ENCODE data around the gene TSPAN9. TPM values are rescaled to one million over a fixed set of nuclear protein-coding genes. Genes with fewer than 3 reads are reported as not detected.

TSPAN9 gene
- total RNA-seq, 1 donor from 2014 or later: 5.0 TPM

DNA sequence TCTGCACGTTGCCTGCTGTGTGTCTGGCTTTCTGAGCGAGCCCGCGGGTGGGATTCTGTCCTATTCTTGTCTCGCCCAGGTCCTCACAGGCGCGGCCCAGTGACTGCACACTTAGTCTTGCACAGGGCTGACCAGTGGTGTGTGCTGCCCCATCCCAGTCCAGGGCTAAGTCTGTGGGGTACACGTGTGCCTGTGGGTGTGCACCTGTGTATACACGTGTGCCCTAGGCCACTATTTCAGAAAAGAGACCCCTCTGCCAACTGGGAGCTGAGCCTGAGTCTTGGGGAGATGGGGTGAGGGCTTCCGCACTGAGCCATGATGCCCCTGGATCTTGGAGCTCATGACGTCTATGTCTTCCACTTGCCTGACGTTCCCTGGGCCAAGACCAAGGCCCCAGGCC lies 228.3 kb downstream of the TSPAN9 start:
- TF ChIP-seq, protein P1, sequence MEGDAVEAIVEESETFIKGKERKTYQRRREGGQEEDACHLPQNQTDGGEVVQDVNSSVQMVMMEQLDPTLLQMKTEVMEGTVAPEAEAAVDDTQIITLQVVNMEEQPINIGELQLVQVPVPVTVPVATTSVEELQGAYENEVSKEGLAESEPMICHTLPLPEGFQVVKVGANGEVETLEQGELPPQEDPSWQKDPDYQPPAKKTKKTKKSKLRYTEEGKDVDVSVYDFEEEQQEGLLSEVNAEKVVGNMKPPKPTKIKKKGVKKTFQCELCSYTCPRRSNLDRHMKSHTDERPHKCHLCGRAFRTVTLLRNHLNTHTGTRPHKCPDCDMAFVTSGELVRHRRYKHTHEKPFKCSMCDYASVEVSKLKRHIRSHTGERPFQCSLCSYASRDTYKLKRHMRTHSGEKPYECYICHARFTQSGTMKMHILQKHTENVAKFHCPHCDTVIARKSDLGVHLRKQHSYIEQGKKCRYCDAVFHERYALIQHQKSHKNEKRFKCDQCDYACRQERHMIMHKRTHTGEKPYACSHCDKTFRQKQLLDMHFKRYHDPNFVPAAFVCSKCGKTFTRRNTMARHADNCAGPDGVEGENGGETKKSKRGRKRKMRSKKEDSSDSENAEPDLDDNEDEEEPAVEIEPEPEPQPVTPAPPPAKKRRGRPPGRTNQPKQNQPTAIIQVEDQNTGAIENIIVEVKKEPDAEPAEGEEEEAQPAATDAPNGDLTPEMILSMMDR (IDR thresholded peaks at IDR 0.05; ENCODE audit: insufficient read depth, low read length, severe bottlenecking): no peak
- Histone ChIP-seq H3K27me3 (ENCODE audit: control insufficient read depth, insufficient read depth, low read length) (peaks cover 2% of the 10 kb centered on the region), H3K36me3 (ENCODE audit: control insufficient read depth, insufficient read depth, low read length) (no peaks in the 10 kb centered on the region), H3K4me3 (ENCODE audit: low read depth, low read length) (no peak overlapping the region)
- FAIRE-seq (no peak), DNase-seq (ENCODE audit: low read depth) (no peak)

DNA sequence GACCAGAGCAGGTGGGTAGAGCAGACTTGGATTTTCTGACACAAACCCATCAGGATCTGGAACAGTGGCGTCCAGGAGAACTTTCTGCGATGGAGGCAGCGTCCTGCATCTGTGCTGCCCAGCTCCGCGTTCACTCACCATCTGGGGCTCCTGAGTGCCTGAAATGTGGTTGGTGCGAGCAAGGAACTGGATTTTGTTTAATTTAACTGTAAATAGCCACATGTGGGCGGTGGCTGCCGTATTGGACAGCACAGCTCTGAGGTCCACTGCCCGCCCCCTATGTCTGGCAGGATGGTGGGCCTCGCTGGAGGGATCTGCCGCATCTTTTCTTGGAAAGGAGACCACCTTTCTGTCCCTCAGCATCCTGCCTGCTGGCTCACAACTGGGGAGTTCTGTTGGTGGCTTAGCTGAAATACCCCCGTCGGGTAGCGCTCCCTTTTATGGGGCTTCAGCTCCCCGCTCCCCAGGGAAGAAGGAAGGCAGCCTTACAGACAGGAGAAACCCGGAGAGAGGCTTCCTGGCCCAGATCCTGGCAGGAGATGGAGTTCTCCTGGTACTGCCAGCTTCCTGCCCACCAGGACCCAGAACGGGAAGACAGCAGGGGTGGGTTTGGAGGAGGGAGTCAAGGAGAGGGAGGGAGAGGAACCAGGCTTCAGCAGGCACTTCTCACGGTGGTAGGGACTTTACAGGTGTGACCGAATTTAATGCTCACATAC lies 228.9 kb downstream of the TSPAN9 start:
- no peak overlapping the region for H3K4me3 ChIP-seq (ENCODE audit: low read depth, low read length)
- TF ChIP-seq, protein P1 (IDR thresholded peaks at IDR 0.05; ENCODE audit: insufficient read depth, low read length, severe bottlenecking): no peak
- peaks cover 2% of the 10 kb centered on the region for H3K27me3 ChIP-seq (ENCODE audit: control insufficient read depth, insufficient read depth, low read length)

DNA sequence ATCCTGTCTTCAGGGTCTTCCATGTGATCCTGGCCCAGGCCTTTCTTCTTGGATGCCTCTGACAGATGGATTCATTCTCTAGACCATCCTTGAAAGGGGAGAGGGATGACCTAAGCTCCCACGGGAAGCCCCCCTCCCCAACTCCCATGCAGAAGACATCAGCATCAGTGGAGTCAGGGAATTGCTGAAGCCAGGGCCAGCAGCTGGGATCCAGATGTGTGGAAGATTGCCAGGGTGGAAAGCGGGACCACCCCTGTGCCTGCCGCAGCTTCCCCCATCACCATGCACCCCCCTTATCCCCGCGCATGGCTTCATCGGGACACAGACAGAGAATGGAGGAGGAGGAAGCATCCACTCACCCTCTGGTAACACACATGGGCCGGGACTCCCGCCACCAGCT lies 230.2 kb downstream of the TSPAN9 start:
- Histone ChIP-seq H3K36me3 (ENCODE audit: control insufficient read depth, insufficient read depth, low read length) (no peaks in the 10 kb centered on the region), H3K4me3 (ENCODE audit: low read depth, low read length) (no peak overlapping the region), H3K27me3 (ENCODE audit: control insufficient read depth, insufficient read depth, low read length) (peaks cover 2% of the 10 kb centered on the region)
- TF ChIP-seq, protein P1 (IDR thresholded peaks at IDR 0.05; ENCODE audit: insufficient read depth, low read length, severe bottlenecking): no peak
- DNase-seq (ENCODE audit: low read depth): no peak
- no peak for FAIRE-seq

More for the DNA sequence above, 228.9 kb downstream of the TSPAN9 start:
- H3K36me3 ChIP-seq (ENCODE audit: control insufficient read depth, insufficient read depth, low read length): no peaks in the 10 kb centered on the region
- DNase-seq (ENCODE audit: low read depth): no peak
- no peak for FAIRE-seq

DNA sequence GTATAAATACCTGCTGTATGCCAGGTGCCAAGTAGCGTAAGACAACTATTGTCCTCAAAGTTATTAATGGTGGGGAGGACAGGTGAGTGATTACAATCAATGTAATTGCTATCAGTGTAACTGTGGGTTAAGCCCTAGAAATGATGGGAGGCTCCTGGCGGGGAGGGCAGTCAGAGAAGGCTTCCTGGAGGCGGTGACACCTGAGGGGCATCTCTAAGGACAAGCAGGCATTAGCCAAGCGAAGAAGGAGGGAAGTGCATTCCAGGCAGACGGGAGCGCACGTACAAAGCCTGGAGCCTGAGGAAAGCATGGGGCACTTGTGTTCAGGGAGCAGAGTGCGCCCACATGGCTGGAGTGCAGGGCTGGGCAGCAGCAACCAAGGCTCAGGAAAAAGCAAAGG lies 230.9 kb downstream of the TSPAN9 start:
- FAIRE-seq: no peak
- TF ChIP-seq, protein P1 (IDR thresholded peaks at IDR 0.05; ENCODE audit: insufficient read depth, low read length, severe bottlenecking): no peak
- peaks cover 2% of the 10 kb centered on the region for H3K27me3 ChIP-seq (ENCODE audit: control insufficient read depth, insufficient read depth, low read length)
- no peak overlapping the region for H3K4me3 ChIP-seq (ENCODE audit: low read depth, low read length)
- H3K36me3 ChIP-seq (ENCODE audit: control insufficient read depth, insufficient read depth, low read length): no peaks in the 10 kb centered on the region
- no peak for DNase-seq (ENCODE audit: low read depth)

DNA sequence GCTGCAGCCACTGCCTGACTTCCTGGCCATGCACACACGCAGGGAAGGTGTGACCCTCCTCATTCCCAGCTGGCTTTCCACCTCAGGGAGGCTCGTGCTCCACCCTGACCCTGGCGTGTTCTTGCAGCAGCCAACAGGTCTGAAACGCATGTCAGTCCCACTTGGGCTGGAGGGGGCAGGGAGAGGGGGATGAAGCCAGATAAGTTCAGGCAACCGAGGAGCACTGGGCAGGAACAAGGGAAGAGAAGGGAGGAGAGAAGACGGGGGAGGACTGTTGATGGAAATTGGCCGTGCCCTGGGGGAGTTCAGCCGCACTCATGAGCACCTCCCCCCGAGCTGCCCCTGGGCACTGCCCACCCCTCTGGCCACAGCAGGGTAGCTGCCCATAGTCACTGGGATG lies 231.4 kb downstream of the TSPAN9 start:
- DNase-seq (ENCODE audit: low read depth) (no peak), FAIRE-seq (no peak)
- Histone ChIP-seq H3K4me3 (ENCODE audit: low read depth, low read length) (no peak overlapping the region), H3K27me3 (ENCODE audit: control insufficient read depth, insufficient read depth, low read length) (peaks cover 2% of the 10 kb centered on the region), H3K36me3 (ENCODE audit: control insufficient read depth, insufficient read depth, low read length) (no peaks in the 10 kb centered on the region)
- TF ChIP-seq, protein P1 (IDR thresholded peaks at IDR 0.05; ENCODE audit: insufficient read depth, low read length, severe bottlenecking): no peak

DNA sequence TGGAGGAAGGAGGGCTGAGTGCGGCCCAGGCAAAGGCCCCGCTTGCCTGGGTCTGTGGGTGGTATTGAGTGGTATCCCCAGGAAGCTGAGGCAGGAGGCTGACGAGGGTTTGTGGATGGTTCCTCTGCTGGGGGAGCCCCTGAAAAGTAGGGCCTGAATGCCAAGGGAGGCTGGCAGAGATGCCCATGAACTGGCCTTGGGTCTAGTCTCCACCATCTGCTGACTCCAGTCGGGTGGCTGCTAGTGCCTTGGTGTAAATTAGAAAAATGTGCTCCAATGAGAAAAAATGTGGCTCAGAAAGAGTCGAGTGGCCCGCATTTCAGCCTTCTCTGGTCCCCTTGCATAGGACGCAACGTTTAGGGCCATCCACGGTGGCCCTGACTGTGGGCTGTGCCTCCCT lies 232.6 kb downstream of the TSPAN9 start:
- TF ChIP-seq, protein P1 (IDR thresholded peaks at IDR 0.05; ENCODE audit: insufficient read depth, low read length, severe bottlenecking): no peak
- H3K36me3 ChIP-seq (ENCODE audit: control insufficient read depth, insufficient read depth, low read length): no peaks in the 10 kb centered on the region
- no peak for FAIRE-seq
- peaks cover 2% of the 10 kb centered on the region for H3K27me3 ChIP-seq (ENCODE audit: control insufficient read depth, insufficient read depth, low read length)
- DNase-seq (ENCODE audit: low read depth): no peak
- H3K4me3 ChIP-seq (ENCODE audit: low read depth, low read length): no peak overlapping the region
